IPS DF 6.9 (cell line): ENCODE results near the gene IGFL2.
"Not testable (repeated sequence)": the region's sequence is repeated elsewhere in the genome, so short reads cannot be mapped to it uniquely, and the experiment has no call there.

Experiments used
- DNase-seq: peaks from one replicate; pipeline ENCODE4 v3.0.0-alpha.2; 2013; ENCODE audit warnings: low read depth, low spot score
- H3K27ac ChIP-seq: one replicate; pipeline ENCODE4 v1.5.1; 2013; ENCODE audit warnings: low read length, control low read depth
- H3K27me3 ChIP-seq: 2 replicates; pipeline ENCODE4 v1.6.1; 2013; ENCODE audit warnings: mild to moderate bottlenecking, low read length; ENCODE audit not compliant: control insufficient read depth, insufficient read depth
- H3K36me3 ChIP-seq: 2 replicates; pipeline ENCODE4 v1.6.1; 2013; ENCODE audit warnings: low read length; ENCODE audit not compliant: control insufficient read depth, insufficient read depth
- H3K4me1 ChIP-seq: 2 replicates; pipeline ENCODE4 v1.6.1; 2013; ENCODE audit warnings: low read length; ENCODE audit not compliant: control insufficient read depth, insufficient read depth
- H3K4me3 ChIP-seq: 2 replicates; pipeline ENCODE4 v1.5.1; 2013; ENCODE audit warnings: mild to moderate bottlenecking, low read length
- H3K9me3 ChIP-seq: 2 replicates; pipeline ENCODE4 v1.6.1; 2013; ENCODE audit warnings: low read length, inconsistent platforms; ENCODE audit not compliant: control insufficient read depth, insufficient read depth
- WGBS: extraction: QIAGEN DNeasy Blood & Tissue Kit; methylation state at CpG from one replicate; pipeline ENCODE4 v1.1.7; 2013; ENCODE audit warnings: mixed read lengths, missing lambda C conversion rate; ENCODE audit not compliant: insufficient read length, insufficient coverage; 5-methylcytosine and 5-hydroxymethylcytosine counted together

The IGFL2 gene

DNA sequence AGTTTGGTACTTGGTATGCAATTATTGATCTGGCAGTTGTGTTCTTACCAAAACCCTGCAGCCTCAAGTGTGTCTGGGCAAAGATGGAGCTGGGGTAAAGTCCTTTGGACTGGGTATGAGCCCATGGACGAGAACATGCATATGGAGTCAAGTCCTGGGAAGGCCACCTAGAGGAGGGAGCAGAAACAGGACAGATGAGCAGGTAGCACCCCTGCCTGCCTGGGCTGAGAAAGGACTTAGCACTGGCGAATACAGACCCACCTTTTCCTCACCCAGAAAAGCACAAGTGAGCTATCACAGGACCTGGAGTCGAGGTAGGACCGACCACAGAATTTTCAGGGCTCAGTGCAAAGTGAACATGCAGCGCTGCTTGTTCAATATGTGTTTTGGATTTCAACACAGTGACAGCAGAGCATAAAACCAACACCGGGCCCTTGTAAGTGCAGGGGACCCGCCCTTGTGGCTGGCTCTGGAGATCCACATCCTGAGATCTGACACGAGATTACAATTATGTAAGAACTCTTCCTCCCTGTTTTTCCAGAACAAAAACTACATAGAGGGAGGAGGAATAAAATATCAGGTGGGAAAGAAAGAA, 25.9 kb downstream of the IGFL2 start:
- H3K9me3 ChIP-seq, result peaks cover 1% of the 10 kb centered on the region; the same call in 1 of the 2 replicates
- no peaks in the 10 kb centered on the region for H3K4me1 ChIP-seq
- no peak for DNase-seq
- H3K4me3 ChIP-seq, result no peak overlapping the region
- no peak overlapping the region for H3K27ac ChIP-seq
- no peaks in the 10 kb centered on the region for H3K36me3 ChIP-seq
- no peaks in the 10 kb centered on the region for H3K27me3 ChIP-seq
- WGBS, result no CpG with 5 or more reads among the region's 8 CpGs

DNA sequence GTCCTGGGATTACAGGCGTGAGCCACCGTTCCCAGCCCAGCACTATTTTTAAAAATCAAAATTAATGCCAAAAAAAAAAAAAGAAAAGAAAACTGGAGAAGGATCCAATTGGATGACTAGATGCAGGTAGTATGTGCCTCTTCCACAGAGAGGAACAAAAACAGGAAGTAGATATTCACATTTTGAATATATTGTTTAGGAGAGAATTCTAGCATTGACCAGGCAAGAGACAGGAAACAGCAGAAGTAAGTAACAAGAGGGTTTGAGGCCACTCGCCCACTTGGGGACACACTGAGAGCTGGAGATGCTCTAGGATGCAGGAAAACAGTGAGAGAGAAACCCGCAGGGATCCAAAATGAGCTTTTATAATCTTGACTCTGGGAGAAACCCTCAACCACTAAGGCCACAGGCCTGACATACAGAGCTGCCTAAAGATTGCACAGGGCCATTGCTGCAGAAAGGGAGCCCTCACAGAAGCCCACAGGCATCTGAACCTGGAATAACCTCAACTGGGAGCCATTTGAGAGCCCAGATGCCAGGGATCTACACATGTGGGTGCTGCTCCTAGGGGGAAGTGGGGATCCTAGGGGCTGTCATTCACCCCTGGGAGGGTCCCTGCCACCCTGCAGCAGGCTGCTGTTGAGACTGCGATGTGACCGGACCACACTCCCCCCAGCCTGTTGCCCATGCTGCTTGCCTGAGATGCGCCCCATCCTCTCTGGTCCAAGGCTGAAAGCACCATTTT, 28.2 kb downstream of the IGFL2 start:
- WGBS, result no CpG with 5 or more reads among the region's 7 CpGs

GRCh38 chr19:46179076-46179759, 31.2 kb downstream of the IGFL2 start:
- H3K4me3 ChIP-seq, result no peak overlapping the region
- no peak for DNase-seq
- no peaks in the 10 kb centered on the region for H3K9me3 ChIP-seq
- H3K4me1 ChIP-seq, result no peaks in the 10 kb centered on the region
- no peaks in the 10 kb centered on the region for H3K27me3 ChIP-seq
- no peaks in the 10 kb centered on the region for H3K36me3 ChIP-seq
- H3K27ac ChIP-seq, result no peak overlapping the region
- WGBS, result no CpG with 5 or more reads among the region's 9 CpGs

More for the DNA sequence above, 28.2 kb downstream of the IGFL2 start:
- no peak for DNase-seq
- Histone ChIP-seq H3K4me3 (no peak overlapping the region), H3K27ac (no peak overlapping the region), H3K27me3 (no peaks in the 10 kb centered on the region), H3K4me1 (no peaks in the 10 kb centered on the region), H3K36me3 (no peaks in the 10 kb centered on the region), H3K9me3 (no peaks in the 10 kb centered on the region)

- DNase-seq, result no peak
- Histone ChIP-seq H3K9me3 (no peaks in the 10 kb centered on the region), H3K27ac (no peak overlapping the region), H3K4me3 (no peak overlapping the region), H3K4me1 (no peaks in the 10 kb centered on the region), H3K27me3 (no peaks in the 10 kb centered on the region), H3K36me3 (no peaks in the 10 kb centered on the region)
- no CpG with 5 or more reads among the region's 5 CpGs for WGBS
These were observed 32.8 kb downstream of the IGFL2 start for GRCh38 chr19:46180701-46181387.

GRCh38 chr19:46181388-46181779, 33.3 kb downstream of the IGFL2 start:
- H3K9me3 ChIP-seq, result no peaks in the 10 kb centered on the region
- H3K27me3 ChIP-seq, result no peaks in the 10 kb centered on the region
- H3K4me1 ChIP-seq, result no peaks in the 10 kb centered on the region
- H3K27ac ChIP-seq, result no peak overlapping the region
- DNase-seq, result no peak
- WGBS, result no CpG with 5 or more reads among the region's 6 CpGs
- H3K4me3 ChIP-seq, result no peak overlapping the region
- no peaks in the 10 kb centered on the region for H3K36me3 ChIP-seq

GRCh38 chr19:46182476-46182875, 34.4 kb downstream of the IGFL2 start:
- no peaks in the 10 kb centered on the region for H3K9me3 ChIP-seq
- H3K4me3 ChIP-seq, result no peak overlapping the region
- no CpG with 5 or more reads among the region's 8 CpGs for WGBS
- DNase-seq, result no peak
- H3K27ac ChIP-seq, result no peak overlapping the region
- no peaks in the 10 kb centered on the region for H3K27me3 ChIP-seq
- H3K36me3 ChIP-seq, result no peaks in the 10 kb centered on the region
- H3K4me1 ChIP-seq, result no peaks in the 10 kb centered on the region

- not testable (repeated sequence) for DNase-seq, H3K4me1 ChIP-seq, H3K9me3 ChIP-seq, H3K4me3 ChIP-seq, H3K36me3 ChIP-seq, H3K27ac ChIP-seq, H3K27me3 ChIP-seq
- WGBS, result no CpG with 5 or more reads among the region's 6 CpGs
These were observed 37.0 kb downstream of the IGFL2 start for GRCh38 chr19:46184775-46185710.

DNA sequence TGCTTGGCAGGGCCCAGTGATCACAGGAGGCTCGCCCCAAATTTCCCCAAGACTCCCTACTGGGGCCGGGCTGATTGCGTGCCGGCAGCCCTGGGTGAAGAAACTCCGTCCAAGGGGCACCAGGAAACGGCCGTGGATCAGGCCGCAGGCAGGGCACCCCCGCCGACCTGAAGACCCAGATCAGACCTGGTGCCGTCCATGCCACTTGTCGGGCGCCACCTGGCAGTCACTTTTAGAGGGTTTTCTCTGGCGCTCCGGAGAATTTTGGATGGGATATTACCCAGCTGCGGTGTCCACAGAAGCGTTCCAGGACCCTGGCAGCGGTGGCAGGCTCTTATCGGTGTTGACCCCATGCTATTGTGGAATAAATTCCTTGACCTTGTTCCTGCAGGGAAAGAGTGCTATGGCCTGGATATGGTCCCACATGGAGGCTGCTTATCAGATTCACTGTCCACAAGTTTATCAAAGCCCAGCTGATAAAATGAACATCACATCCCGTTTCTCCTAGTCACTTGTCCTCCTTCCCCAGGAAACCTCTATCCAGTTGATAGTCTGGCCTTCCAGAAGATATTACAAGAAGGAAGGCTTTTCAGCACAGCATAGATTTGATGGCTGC, 38.2 kb downstream of the IGFL2 start:
- Histone ChIP-seq H3K27me3 (no peaks in the 10 kb centered on the region), H3K9me3 (no peaks in the 10 kb centered on the region), H3K4me3 (no peak overlapping the region), H3K4me1 (no peaks in the 10 kb centered on the region), H3K36me3 (no peaks in the 10 kb centered on the region), H3K27ac (no peak overlapping the region)
- no peak for DNase-seq
- WGBS, result no CpG with 5 or more reads among the region's 20 CpGs

- Histone ChIP-seq H3K4me3 (no peak overlapping the region), H3K27ac (no peak overlapping the region), H3K36me3 (no peaks in the 10 kb centered on the region), H3K27me3 (no peaks in the 10 kb centered on the region), H3K9me3 (no peaks in the 10 kb centered on the region), H3K4me1 (no peaks in the 10 kb centered on the region)
- no peak for DNase-seq
- no CpG with 5 or more reads among the region's 5 CpGs for WGBS
These were observed 38.7 kb downstream of the IGFL2 start for GRCh38 chr19:46186717-46187101.
